H1 (cell line): ENCODE data around the gene VRK2.
"Not testable (repeated sequence)": the region's sequence is repeated elsewhere in the genome, so short reads cannot be mapped to it uniquely, and the experiment has no call there.

Experiments
- CTCF ChIP-seq, 3 experiments: IDR thresholded peaks; 1 replicate in 2 of 3; 2 replicates in 1 of 3; pipeline versions ENCODE4 v1.5.1 to v1.6.1; 2011; ENCODE audit warnings: low read length in 3 of 3, mild to moderate bottlenecking in 3 of 3, inconsistent platforms in 2 of 3, low read depth in 1 of 3, moderate library complexity in 1 of 3; ENCODE audit not compliant: insufficient read depth in 1 of 3; ENCODE audit errors: control extremely low read depth in 1 of 3
- TF ChIP-seq, protein P1 (sequence below): IDR thresholded peaks from 2 replicates; pipeline ENCODE4 v1.6.1; 2012; ENCODE audit warnings: inconsistent platforms

- TF ChIP-seq CTCF (IDR thresholded peaks at IDR 0.05; ENCODE audit: control extremely low read depth in 1 of 3, insufficient read depth in 1 of 3, low read depth in 1 of 3, low read length in 3 of 3) = not testable (repeated sequence)
- TF ChIP-seq, protein P1, sequence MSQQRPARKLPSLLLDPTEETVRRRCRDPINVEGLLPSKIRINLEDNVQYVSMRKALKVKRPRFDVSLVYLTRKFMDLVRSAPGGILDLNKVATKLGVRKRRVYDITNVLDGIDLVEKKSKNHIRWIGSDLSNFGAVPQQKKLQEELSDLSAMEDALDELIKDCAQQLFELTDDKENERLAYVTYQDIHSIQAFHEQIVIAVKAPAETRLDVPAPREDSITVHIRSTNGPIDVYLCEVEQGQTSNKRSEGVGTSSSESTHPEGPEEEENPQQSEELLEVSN = not testable (repeated sequence)
These were observed 121.5 kb downstream of the VRK2 start for GRCh38 chr2:58168130-58168529.
